ENCODE data around the gene PMEPA1.
A peak's percentile ranks its signal among the peaks of the same experiment; 100 is the strongest.

PMEPA1 gene

DNA sequence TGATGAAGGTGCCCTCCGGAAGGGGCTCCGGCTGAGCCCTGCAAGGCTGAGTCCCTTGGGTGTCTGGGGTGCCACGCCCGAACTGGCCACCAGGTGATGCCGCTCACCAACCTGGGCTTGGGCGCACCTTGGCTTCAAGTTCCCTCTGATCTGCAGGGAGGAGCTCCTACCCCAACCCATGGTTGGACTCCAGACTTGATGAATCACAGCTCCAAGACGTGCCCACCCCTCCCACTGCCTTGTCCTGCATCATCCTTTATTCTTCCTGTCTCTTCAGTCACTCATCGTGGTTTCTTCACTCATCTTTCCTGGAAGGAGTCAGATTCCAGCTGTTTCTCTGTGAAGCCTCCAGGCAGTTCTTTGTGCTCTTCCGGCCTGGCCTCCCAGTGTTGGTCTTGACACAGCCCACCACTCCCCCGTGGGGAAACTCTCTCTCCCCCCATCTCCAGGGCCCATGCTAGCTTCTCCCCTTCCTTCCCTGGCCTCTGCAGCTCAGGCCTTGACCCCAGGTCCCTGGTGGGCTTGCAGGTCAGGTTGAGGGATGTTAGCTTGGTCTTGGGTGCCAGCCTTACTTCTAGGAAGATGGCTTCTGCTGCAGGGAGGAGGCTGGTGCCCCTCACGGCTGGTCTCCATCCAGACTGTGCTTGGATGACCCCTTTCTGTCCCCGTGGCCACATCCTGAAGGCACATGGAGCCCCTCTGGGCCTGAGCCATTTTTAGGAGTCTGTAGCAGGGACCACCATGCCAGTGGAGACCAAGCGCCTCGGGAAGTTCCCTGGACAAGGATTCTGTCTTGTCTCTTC lies 87.0 kb downstream of the PMEPA1 start:
- H3K27ac ChIP-seq, result no peak overlapping the region
- no peaks in the 10 kb centered on the region for H3K36me3 ChIP-seq
- no peak overlapping the region for H3K4me3 ChIP-seq (ENCODE audit: low read depth, low read length)
- peak; percentile 75 for DNase-seq
- TF ChIP-seq, protein P1, sequence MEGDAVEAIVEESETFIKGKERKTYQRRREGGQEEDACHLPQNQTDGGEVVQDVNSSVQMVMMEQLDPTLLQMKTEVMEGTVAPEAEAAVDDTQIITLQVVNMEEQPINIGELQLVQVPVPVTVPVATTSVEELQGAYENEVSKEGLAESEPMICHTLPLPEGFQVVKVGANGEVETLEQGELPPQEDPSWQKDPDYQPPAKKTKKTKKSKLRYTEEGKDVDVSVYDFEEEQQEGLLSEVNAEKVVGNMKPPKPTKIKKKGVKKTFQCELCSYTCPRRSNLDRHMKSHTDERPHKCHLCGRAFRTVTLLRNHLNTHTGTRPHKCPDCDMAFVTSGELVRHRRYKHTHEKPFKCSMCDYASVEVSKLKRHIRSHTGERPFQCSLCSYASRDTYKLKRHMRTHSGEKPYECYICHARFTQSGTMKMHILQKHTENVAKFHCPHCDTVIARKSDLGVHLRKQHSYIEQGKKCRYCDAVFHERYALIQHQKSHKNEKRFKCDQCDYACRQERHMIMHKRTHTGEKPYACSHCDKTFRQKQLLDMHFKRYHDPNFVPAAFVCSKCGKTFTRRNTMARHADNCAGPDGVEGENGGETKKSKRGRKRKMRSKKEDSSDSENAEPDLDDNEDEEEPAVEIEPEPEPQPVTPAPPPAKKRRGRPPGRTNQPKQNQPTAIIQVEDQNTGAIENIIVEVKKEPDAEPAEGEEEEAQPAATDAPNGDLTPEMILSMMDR (IDR thresholded peaks at IDR 0.05; ENCODE audit: low read depth, low read length), result peak; percentile 99
- H3K27me3 ChIP-seq (ENCODE audit: insufficient read depth, low read depth, severe bottlenecking), result no peaks in the 10 kb centered on the region
- H3K9me3 ChIP-seq (ENCODE audit: severe bottlenecking), result no peaks in the 10 kb centered on the region

DNA sequence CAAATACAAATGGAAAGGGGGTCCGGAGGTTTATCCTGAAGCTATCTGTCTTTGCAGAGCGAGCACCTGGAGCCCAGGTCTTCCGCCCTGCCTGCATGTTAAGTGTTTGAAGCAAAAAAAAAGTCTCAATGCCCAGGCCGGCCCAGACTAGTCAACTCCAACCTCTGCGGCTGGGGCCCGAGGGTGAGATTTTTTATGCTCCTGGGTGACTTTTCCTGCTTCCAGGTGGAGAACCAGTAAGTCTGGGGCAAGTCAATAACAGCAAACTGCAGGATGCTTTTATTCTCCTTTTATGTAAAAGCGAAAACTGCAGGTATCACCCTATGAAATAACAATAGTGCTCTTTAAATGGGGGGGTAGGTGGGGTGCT lies 87.6 kb downstream of the PMEPA1 start:
- no peak overlapping the region for H3K27ac ChIP-seq
- no peaks in the 10 kb centered on the region for H3K36me3 ChIP-seq
- H3K4me3 ChIP-seq (ENCODE audit: low read depth, low read length), result no peak overlapping the region
- DNase-seq, result no peak
- no peaks in the 10 kb centered on the region for H3K9me3 ChIP-seq (ENCODE audit: severe bottlenecking)
- no peaks in the 10 kb centered on the region for H3K27me3 ChIP-seq (ENCODE audit: insufficient read depth, low read depth, severe bottlenecking)
- TF ChIP-seq, protein P1 (IDR thresholded peaks at IDR 0.05; ENCODE audit: low read depth, low read length), result no peak

DNA sequence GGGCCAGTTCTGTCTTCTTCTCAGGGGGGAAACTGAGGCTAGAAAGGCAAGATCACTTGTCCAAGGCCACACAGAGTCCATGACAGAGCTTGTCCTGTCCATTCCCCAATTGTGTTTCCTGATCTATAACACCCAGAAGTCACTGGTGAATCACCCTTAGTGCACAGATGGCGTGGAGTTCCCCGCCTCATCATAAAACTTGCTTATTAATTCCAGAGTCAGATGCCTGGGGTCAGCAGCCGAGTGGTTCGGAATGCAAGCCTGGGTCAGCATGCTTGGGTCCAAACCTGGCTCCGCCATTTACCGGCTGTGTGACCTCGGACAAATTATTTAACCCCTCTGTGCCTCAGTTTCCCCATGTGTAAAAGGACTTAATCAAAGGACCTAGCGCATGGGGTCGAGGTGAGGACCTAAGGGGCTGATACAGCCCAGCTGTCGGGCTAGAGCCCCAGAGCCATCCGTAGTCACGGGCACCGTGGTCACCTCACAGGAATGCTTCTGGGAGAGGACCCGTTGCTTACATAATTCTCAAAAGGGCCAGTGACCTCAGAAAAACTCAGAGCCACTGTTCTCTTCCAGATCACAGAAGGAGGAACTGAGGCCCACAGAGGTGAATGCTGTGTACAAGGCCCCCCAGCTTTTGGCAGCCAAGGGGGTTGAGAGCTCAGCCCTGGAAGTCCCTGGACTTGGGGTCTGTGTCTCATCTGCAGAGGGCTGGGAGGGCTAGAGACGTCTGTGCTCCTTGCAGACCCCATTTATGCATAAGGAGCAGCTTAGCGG lies 88.2 kb downstream of the PMEPA1 start:
- Histone ChIP-seq H3K4me3 (ENCODE audit: low read depth, low read length) (no peak overlapping the region), H3K27me3 (ENCODE audit: insufficient read depth, low read depth, severe bottlenecking) (no peaks in the 10 kb centered on the region), H3K36me3 (no peaks in the 10 kb centered on the region), H3K9me3 (ENCODE audit: severe bottlenecking) (no peaks in the 10 kb centered on the region), H3K27ac (no peak overlapping the region)
- DNase-seq, result no peak
- TF ChIP-seq, protein P1 (IDR thresholded peaks at IDR 0.05; ENCODE audit: low read depth, low read length), result no peak

DNA sequence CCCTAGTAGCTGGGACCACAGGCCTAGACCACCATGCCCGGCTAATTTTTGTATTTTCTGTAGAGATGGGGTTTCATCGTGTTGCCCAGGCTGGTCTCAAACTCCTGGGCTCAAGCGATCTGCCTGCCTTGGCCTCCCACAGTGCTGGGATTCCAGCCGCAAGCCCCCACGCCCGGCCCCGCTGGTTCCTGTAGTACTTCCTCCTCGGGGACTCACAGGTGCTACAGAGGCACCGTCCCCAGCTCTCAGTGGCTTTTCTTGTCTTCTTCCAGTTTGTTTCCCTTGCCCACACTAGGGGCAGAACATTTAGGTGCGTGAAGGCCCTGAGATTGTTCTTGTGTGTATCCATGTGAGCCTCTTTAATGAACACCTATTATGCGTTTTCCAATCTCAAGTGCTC lies 88.8 kb downstream of the PMEPA1 start:
- no peaks in the 10 kb centered on the region for H3K9me3 ChIP-seq (ENCODE audit: severe bottlenecking)
- no peak overlapping the region for H3K27ac ChIP-seq
- H3K27me3 ChIP-seq (ENCODE audit: insufficient read depth, low read depth, severe bottlenecking), result no peaks in the 10 kb centered on the region
- no peak overlapping the region for H3K4me3 ChIP-seq (ENCODE audit: low read depth, low read length)
- no peaks in the 10 kb centered on the region for H3K36me3 ChIP-seq
- TF ChIP-seq, protein P1 (IDR thresholded peaks at IDR 0.05; ENCODE audit: low read depth, low read length), result no peak
- no peak for DNase-seq

DNA sequence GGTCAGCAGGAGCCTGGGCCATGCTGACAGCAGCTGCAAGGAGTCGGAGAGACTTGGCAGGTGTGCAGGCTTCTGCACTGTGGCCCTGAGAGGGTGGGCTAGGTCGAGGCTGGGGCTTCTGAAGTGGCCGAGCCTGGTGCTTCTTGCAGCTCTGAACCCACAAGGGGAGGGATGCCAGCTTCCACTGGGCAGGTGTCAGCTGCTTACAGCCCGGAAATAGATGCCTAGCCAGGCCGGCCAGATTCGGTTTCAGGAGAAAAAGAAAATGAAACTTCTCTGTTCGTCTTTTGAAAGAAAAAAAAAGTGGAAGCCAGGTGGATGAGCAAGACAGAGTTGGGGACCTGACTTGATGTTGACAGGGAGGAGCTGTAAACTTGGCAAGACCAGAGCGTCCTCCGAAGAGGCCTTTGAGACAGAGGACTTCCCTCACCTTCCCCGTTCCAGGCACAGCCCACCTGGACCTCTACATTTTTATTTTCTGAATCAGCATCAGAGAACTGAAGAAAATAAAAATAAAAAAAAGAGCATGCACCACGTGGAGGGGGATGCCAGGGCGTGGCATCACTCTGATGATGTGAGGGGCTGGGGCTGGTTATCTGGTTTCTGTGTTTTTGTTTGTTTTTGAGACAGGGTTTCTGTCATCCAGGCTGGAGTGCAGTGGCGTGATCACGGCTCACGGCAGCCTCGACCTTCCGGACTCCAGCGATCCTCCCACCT lies 89.4 kb downstream of the PMEPA1 start, which contains the start of gene ZBP1:
TSS of gene ZBP1 (minus strand) at position 153 of the 717 bp plus-strand sequence. CDS start at position 22, 131 bp downstream.
- TF ChIP-seq, protein P1 (IDR thresholded peaks at IDR 0.05; ENCODE audit: low read depth, low read length), result no peak

More for the DNA sequence above, 89.4 kb downstream of the PMEPA1 start, which contains the start of gene ZBP1:
- H3K27ac ChIP-seq, result no peak within 1 kb of the TSS
- no peaks in the 10 kb centered on the region for H3K36me3 ChIP-seq
- H3K4me3 ChIP-seq (ENCODE audit: low read depth, low read length), result no peak within 1 kb of the TSS
- no peaks in the 10 kb centered on the region for H3K27me3 ChIP-seq (ENCODE audit: insufficient read depth, low read depth, severe bottlenecking)
- H3K9me3 ChIP-seq (ENCODE audit: severe bottlenecking), result no peaks in the 10 kb centered on the region
- no peak for DNase-seq
